DND-41 (cell line): ENCODE data around the gene MKNK2.

Experiments
- ATAC-seq: fragments of 200-7000 bp; cut with Tn5 transposase; 3 replicates; pipeline ENCODE4 v1.9.1; 2021; ENCODE audit warnings: low read depth; ENCODE audit not compliant: insufficient read depth
- DNase-seq: peaks from one replicate; pipeline ENCODE4 v3.0.0-alpha.2; 2020
- H2AFZ ChIP-seq: 2 replicates; pipeline ENCODE4 v1.6.0; 2012; ENCODE audit warnings: low read depth, low read length
- H3K27ac ChIP-seq: 2 replicates; pipeline ENCODE4 v1.5.1; 2012; ENCODE audit warnings: low read length, inconsistent platforms
- H3K27me3 ChIP-seq: fragments of 200-600 bp; sonication (generic); 2 replicates; pipeline ENCODE4 v1.6.0; 2012; ENCODE audit warnings: low read length, mild to moderate bottlenecking, inconsistent platforms; ENCODE audit not compliant: insufficient read depth, poor library complexity
- H3K36me3 ChIP-seq: 2 replicates; pipeline ENCODE4 v1.5.1; 2012; ENCODE audit warnings: low read length, inconsistent platforms; ENCODE audit not compliant: insufficient read depth
- H3K4me1 ChIP-seq: 2 replicates; pipeline ENCODE4 v1.5.1; 2012; ENCODE audit warnings: mild to moderate bottlenecking, low read length; ENCODE audit not compliant: insufficient read depth
- H3K4me2 ChIP-seq: 2 replicates; pipeline ENCODE4 v1.6.0; 2012; ENCODE audit warnings: mild to moderate bottlenecking, moderate library complexity, low read length, inconsistent platforms; ENCODE audit not compliant: insufficient read depth
- H3K4me3 ChIP-seq, 2 experiments: fragments of 200-600 bp in 1 of 2; shearing (Covaris generic) in 1 of 2; 2 replicates each; pipeline ENCODE4 v1.5.1; 2012 to 2016; ENCODE audit warnings: inconsistent platforms in 2 of 2, low read length in 2 of 2, mild to moderate bottlenecking in 2 of 2, low read depth in 1 of 2, moderate library complexity in 1 of 2
- H3K79me2 ChIP-seq: 2 replicates; pipeline ENCODE4 v1.6.0; 2012; ENCODE audit warnings: low read length, inconsistent platforms; ENCODE audit not compliant: insufficient read depth
- H3K9ac ChIP-seq: 2 replicates; pipeline ENCODE4 v1.6.0; 2012; ENCODE audit warnings: low read depth, mild to moderate bottlenecking, inconsistent platforms, low read length, moderate library complexity
- H3K9me3 ChIP-seq: 2 replicates; pipeline ENCODE4 v1.5.1; 2012; ENCODE audit warnings: low read length, moderate library complexity, mild to moderate bottlenecking, inconsistent platforms; ENCODE audit not compliant: insufficient read depth, severe bottlenecking
- H4K20me1 ChIP-seq: 2 replicates; pipeline ENCODE4 v1.6.0; 2012; ENCODE audit warnings: low read length; ENCODE audit not compliant: insufficient read depth
- EZH2 ChIP-seq: IDR thresholded peaks from 3 replicates; pipeline ENCODE4 v1.6.1; 2012; ENCODE audit warnings: borderline replicate concordance, low read depth, mild to moderate bottlenecking, moderate library complexity, low read length, inconsistent platforms; ENCODE audit not compliant: severe bottlenecking
- TF ChIP-seq, protein P1 (sequence below): IDR thresholded peaks from 2 replicates; pipeline ENCODE4 v1.5.1; 2012; ENCODE audit warnings: borderline replicate concordance, low read length, moderate library complexity, mild to moderate bottlenecking; ENCODE audit not compliant: poor library complexity, severe bottlenecking; ENCODE audit errors: extremely low read depth

MKNK2 gene

GRCh38 chr19:2064788-2065524 is 13.9 kb upstream of the MKNK2 start:
- TF ChIP-seq, protein P1, sequence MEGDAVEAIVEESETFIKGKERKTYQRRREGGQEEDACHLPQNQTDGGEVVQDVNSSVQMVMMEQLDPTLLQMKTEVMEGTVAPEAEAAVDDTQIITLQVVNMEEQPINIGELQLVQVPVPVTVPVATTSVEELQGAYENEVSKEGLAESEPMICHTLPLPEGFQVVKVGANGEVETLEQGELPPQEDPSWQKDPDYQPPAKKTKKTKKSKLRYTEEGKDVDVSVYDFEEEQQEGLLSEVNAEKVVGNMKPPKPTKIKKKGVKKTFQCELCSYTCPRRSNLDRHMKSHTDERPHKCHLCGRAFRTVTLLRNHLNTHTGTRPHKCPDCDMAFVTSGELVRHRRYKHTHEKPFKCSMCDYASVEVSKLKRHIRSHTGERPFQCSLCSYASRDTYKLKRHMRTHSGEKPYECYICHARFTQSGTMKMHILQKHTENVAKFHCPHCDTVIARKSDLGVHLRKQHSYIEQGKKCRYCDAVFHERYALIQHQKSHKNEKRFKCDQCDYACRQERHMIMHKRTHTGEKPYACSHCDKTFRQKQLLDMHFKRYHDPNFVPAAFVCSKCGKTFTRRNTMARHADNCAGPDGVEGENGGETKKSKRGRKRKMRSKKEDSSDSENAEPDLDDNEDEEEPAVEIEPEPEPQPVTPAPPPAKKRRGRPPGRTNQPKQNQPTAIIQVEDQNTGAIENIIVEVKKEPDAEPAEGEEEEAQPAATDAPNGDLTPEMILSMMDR, result no peak
- no peak for TF ChIP-seq EZH2
- H3K9me3 ChIP-seq, result no peaks in the 10 kb centered on the region
- H3K4me1 ChIP-seq, result peaks cover 21% of the 10 kb centered on the region
- no peaks in the 10 kb centered on the region for H3K27me3 ChIP-seq
- no peak overlapping the region for H3K27ac ChIP-seq
- H3K36me3 ChIP-seq, result no peaks in the 10 kb centered on the region
- H4K20me1 ChIP-seq, result peaks cover 2% of the 10 kb centered on the region; the same call in 1 of the 2 replicates
- peaks cover 12% of the 10 kb centered on the region for H3K79me2 ChIP-seq
- no peak overlapping the region for H3K4me3 ChIP-seq
- H3K4me2 ChIP-seq, result no peak overlapping the region
- no peak overlapping the region for H2AFZ ChIP-seq
- DNase-seq (no peak), ATAC-seq (no peak)
- H3K9ac ChIP-seq, result no peak overlapping the region

DNA sequence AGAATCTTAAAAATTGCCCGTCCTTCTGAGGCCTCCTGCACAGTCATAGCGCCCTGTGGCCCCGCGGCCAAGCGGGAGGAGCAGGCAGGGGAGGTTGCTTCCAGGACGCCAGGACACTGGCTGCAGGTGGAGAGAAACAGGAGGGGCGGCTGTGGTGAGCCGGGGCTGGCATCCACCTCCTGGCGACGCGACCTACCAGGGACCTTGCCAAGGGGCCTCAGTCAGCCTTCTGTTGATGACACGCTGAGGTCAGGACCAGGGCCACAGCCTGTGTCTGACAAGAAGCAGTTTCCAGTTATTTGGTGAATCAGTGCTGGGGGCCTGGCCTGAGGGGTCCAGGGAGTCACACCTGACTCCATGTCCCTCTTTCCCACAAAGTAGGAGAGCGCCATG is 13.3 kb upstream of the MKNK2 start:
- H2AFZ ChIP-seq, result no peak overlapping the region
- H4K20me1 ChIP-seq, result no peaks in the 10 kb centered on the region
- H3K4me1 ChIP-seq, result peaks cover 27% of the 10 kb centered on the region
- no peak for DNase-seq
- H3K9me3 ChIP-seq, result no peaks in the 10 kb centered on the region
- peaks cover 12% of the 10 kb centered on the region for H3K79me2 ChIP-seq
- no peak overlapping the region for H3K27ac ChIP-seq
- no peak overlapping the region for H3K4me2 ChIP-seq
- no peaks in the 10 kb centered on the region for H3K36me3 ChIP-seq
- TF ChIP-seq EZH2, result no peak
- TF ChIP-seq, protein P1, result no peak
- no peak for ATAC-seq
- no peaks in the 10 kb centered on the region for H3K27me3 ChIP-seq
- no peak overlapping the region for H3K9ac ChIP-seq
- H3K4me3 ChIP-seq, result no peak overlapping the region

- Histone ChIP-seq H3K4me2 (no peak overlapping the region), H3K27ac (no peak overlapping the region)
Observed at GRCh38 chr19:2063824-2064223, 12.8 kb upstream of the MKNK2 start.

More at GRCh38 chr19:2063824-2064223, 12.8 kb upstream of the MKNK2 start:
- Histone ChIP-seq H3K9me3 (no peaks in the 10 kb centered on the region), H3K4me1 (peaks cover 28% of the 10 kb centered on the region), H3K36me3 (no peaks in the 10 kb centered on the region), H2AFZ (no peak overlapping the region), H3K9ac (no peak overlapping the region), H3K79me2 (peaks cover 12% of the 10 kb centered on the region), H3K27me3 (no peaks in the 10 kb centered on the region), H3K4me3 (no peak overlapping the region), H4K20me1 (no peaks in the 10 kb centered on the region)
- ATAC-seq (no peak), DNase-seq (no peak)
- TF ChIP-seq, protein P1, result no peak
- TF ChIP-seq EZH2, result no peak
